H1 (cell line): ENCODE data around the gene WEE2. TPM values are rescaled to one million over a fixed set of nuclear protein-coding genes. Genes with fewer than 3 reads are reported as not detected.

ENCODE experiments used
- polyA plus RNA-seq, 7 experiments: library from polyadenylated mRNA; depleted of rRNA in 3 of 7; stranded (reverse) in 5 of 7; unstranded in 2 of 7; fragments of >200 nt in 5 of 7; fragments of 200-250 nt in 2 of 7; gene quantifications; 1 replicate in 5 of 7; 2 replicates in 1 of 7; 4 replicates in 1 of 7; pipeline versions ENCODE4 v1.2.1 to v1.2.3, GENCODE V29; 2011 to 2013; ENCODE audit warnings: missing spikeins in 2 of 7, mixed read lengths in 2 of 7
- small RNA-seq: library from polyadenylated mRNA; stranded (forward); fragments of <200 nt; extraction: miRNeasy Mini kit (QIAGEN cat#:217004); gene quantifications from one replicate; pipeline ENCODE3, GENCODE V24; 2013; ENCODE audit not compliant: insufficient read depth
- total RNA-seq: library from RNA; stranded (reverse); fragmentation: NEBNext Ultra II Directional; extraction: Animal tissue kit (Norgen Biotek cat#: 25700); gene quantifications from 2 replicates; pipeline ENCODE4 v1.2.1, GENCODE V29; 2021

WEE2 gene
- total and polyA plus RNA-seq, 2 of the 8 experiments (the other 6 are each of a cell fraction or from before 2014, with no cell fraction given), result 0.02 TPM; not detected in 1

Small RNA genes lying within 50 kb of the gene (small RNA-seq; reads per million reads assigned to genes)
- gene RNU1-82P, result not detected

Other genes with a start within 250 kb of the WEE2 start
- 30.0 and 34.0 TPM in 2 replicates for gene AGK, start 156.9 kb upstream of the WEE2 start, total RNA-seq
- gene AGK, start 156.9 kb upstream of the WEE2 start, polyA plus RNA-seq (2011; rRNA removed), result 19.9 and 25.8 TPM in 2 replicates
- gene DENND11, start 6.2 kb upstream of the WEE2 start, total RNA-seq, result 26.8 and 27.1 TPM in 2 replicates
- gene DENND11, start 6.2 kb upstream of the WEE2 start, polyA plus RNA-seq (2011; rRNA removed), result 8.0 and 9.3 TPM in 2 replicates
- gene SSBP1, start 30.0 kb downstream of the WEE2 start, total RNA-seq, result 254 and 259 TPM in 2 replicates
- gene SSBP1, start 30.0 kb downstream of the WEE2 start, polyA plus RNA-seq (2011; rRNA removed), result 65.7 and 136 TPM in 2 replicates
- 0.59 and 0.99 TPM in 2 replicates for gene TAS2R3, start 55.7 kb downstream of the WEE2 start, total RNA-seq
- 0.48 and 0.49 TPM in 2 replicates for gene TAS2R3, start 55.7 kb downstream of the WEE2 start, polyA plus RNA-seq (2011; rRNA removed)
- gene TAS2R4, start 68.3 kb downstream of the WEE2 start, total RNA-seq, result 1.3 TPM in 2 replicates
- gene TAS2R4, start 68.3 kb downstream of the WEE2 start, polyA plus RNA-seq (2011; rRNA removed), result 0.86 and 0.88 TPM in 2 replicates
- gene TAS2R5, start 81.9 kb downstream of the WEE2 start, total RNA-seq, result 0.84 and 1.5 TPM in 2 replicates
- 3.9 and 6.2 TPM in 2 replicates for gene TAS2R5, start 81.9 kb downstream of the WEE2 start, polyA plus RNA-seq (2011; rRNA removed)
- not detected in 2 replicates for gene PRSS37, start 133.1 kb downstream of the WEE2 start, total RNA-seq
- gene PRSS37, start 133.1 kb downstream of the WEE2 start, polyA plus RNA-seq (2011; rRNA removed), result not detected in 2 replicates
- not detected in 2 replicates for gene OR9A4, start 208.0 kb downstream of the WEE2 start, total RNA-seq
- gene OR9A4, start 208.0 kb downstream of the WEE2 start, polyA plus RNA-seq (2011; rRNA removed), result not detected in 2 replicates
- gene CLEC5A, start 238.6 kb downstream of the WEE2 start, total RNA-seq, result not detected in 2 replicates
- gene CLEC5A, start 238.6 kb downstream of the WEE2 start, polyA plus RNA-seq (2011; rRNA removed), result not detected in 2 replicates